Measurements from ENCODE around the gene PKP3. TPM values are rescaled to one million over a fixed set of nuclear protein-coding genes. Genes with fewer than 3 reads are reported as not detected.

Gene PKP3
- total and polyA plus RNA-seq, 9 of the 15 experiments (the other 6 are each of a cell fraction or from before 2014, with no cell fraction given): 0.11 to 110 (median 30.7) TPM

DNA sequence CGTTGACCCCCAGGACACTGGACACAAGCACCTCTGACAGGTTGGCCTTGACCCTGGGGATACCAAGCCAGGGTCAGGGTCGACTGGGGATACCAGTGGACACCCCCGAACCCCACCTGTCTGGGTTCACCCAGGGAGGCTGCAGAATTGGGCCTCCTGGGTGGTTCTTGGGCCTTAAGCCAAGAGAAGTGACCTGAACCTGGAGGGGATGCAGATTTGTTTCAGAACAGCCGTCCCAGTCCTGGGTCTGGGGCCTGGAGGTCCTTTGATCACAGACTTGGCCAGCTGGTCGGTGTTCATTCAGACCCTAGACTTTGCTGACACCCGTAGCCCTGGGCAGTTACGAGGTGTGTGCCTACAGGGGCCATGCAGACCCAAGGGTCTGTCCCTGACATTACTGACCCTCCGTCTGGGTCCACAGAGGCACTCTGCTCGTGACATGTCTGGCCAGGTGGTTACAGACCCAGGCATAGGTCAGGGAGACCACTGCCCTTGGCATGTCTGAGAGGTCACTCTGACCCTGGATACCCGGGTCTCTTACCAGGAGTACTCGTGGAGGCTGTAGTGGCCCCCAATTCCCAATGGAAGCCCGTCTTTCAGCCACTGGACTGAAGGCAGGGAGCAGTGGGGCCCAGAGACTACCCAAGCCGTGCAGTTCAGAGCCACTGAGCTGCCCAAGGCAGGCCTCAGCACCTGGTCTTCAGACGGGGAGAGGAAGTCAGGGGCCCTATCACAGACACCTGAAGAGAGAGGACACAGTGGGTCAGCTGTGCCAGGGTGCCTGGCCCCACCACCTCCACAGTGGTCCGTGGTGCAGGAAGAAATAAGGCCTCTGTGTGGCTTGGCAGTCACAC lies 14.4 kb downstream of the PKP3 start:
- no peak for ATAC-seq
- TF ChIP-seq XRCC3 (IDR thresholded peaks at IDR 0.05) (no peak), CREB1 (IDR thresholded peaks at IDR 0.05) (no peak), CREB1 (CRISPR knock-in tag; IDR thresholded peaks at IDR 0.05) (no peak), FUS (optimal IDR thresholded peaks at IDR 0.05; ENCODE audit: low read depth, low read length) (no peak), RAD51 (IDR thresholded peaks at IDR 0.05; ENCODE audit: borderline replicate concordance, low read depth) (no peak), CHCHD3 (CRISPR knock-in tag; IDR thresholded peaks at IDR 0.05) (no peak)
- DNase-seq (ENCODE audit: extremely low read depth in 1 of 4, low spot score in 3 of 4): no peak
- H4K20me1 ChIP-seq (replicated peaks; ENCODE audit: control insufficient read depth, insufficient read depth, low read length): no peaks in the 10 kb centered on the region
- intact Hi-C loops (cut with micrococcal nuclease): no loop called here
- H3K36me3 ChIP-seq (ENCODE audit: control insufficient read depth, insufficient read depth, low read length): peaks cover 26% of the 10 kb centered on the region; the same call in 1 of the 3 replicates
- H3K27me3 ChIP-seq (ENCODE audit: control insufficient read depth in 2 of 2, insufficient read depth in 2 of 2, low read length in 2 of 2): no peaks in the 10 kb centered on the region
- no peaks in the 10 kb centered on the region for H3K9me3 ChIP-seq (replicated peaks; ENCODE audit: control insufficient read depth, insufficient read depth, low read depth, low read length)
- H3K4me1 ChIP-seq (replicated peaks in 1 of 2; ENCODE audit: control insufficient read depth in 2 of 2, insufficient read depth in 2 of 2, low read length in 2 of 2): peaks cover 6 to 68% of the 10 kb centered on the region in 2 experiments; a peak in 3 of 5 replicates
- ChIA-PET POLR2A (interaction anchor here (0.6 to 0.7 kb wide), 2 partner anchors 98 to 202 kb away, joined by 3 to 4 read pairs; partner anchors contain the start of gene RNH1), CTCF (ENCODE audit: low intra/inter-chr PET ratio) (no interaction called here)
- in situ Hi-C loops (cut with MboI): no loop called here
- H2AFZ ChIP-seq (ENCODE audit: low read depth, low read length): no peak overlapping the region
- H3K4me3 ChIP-seq: no peak overlapping the region
- no peak overlapping the region for H3K4me2 ChIP-seq (ENCODE audit: insufficient read depth, low read length)
- FAIRE-seq: no peak
- H3K9me1 ChIP-seq (ENCODE audit: control insufficient read depth, insufficient read depth, low read length): no peaks in the 10 kb centered on the region
- WGBS (ENCODE audit: insufficient coverage, low coverage, missing lambda C conversion rate): 71% methylated on average over 14 of the region's 15 CpGs
- H3K27ac ChIP-seq (ENCODE audit: extremely low read depth, low read depth, low read length): no peak overlapping the region
- BruUV-seq (replicated peaks): no TSS peak
- H3K79me2 ChIP-seq (ENCODE audit: control insufficient read depth, insufficient read depth, low read length): peaks cover 11% of the 10 kb centered on the region; the same call in 2 of the 3 replicates
- H3K9ac ChIP-seq (ENCODE audit: insufficient read depth in 1 of 2, low read depth in 2 of 2, low read length in 2 of 2): peak overlapping the region in 1 of 2 experiments; percentile 87; a peak in 2 of 4 replicates

Measured in K562 (cell line).